HG03280 (cell line): Measurements from ENCODE around the gene TFCP2L1.

Experiments used
- ATAC-seq: cut with Tn5 transposase; IDR thresholded peaks from one replicate; pipeline ENCODE4 v1.9.1; 2021; ENCODE audit warnings: mild to moderate bottlenecking, moderate library complexity; ENCODE audit not compliant: unreplicated experiment

Gene TFCP2L1

GRCh38 chr2:121179467-121179866, 105.5 kb downstream of the TFCP2L1 start:
- ATAC-seq, result no peak

GRCh38 chr2:121178730-121179129, 106.3 kb downstream of the TFCP2L1 start:
- no peak for ATAC-seq

- ATAC-seq, result no peak
Measured at GRCh38 chr2:121177896-121178295, 107.1 kb downstream of the TFCP2L1 start.

GRCh38 chr2:121175326-121175725, 109.7 kb downstream of the TFCP2L1 start:
- ATAC-seq, result no peak

GRCh38 chr2:121173806-121174205, 111.2 kb downstream of the TFCP2L1 start:
- ATAC-seq, result no peak

GRCh38 chr2:121173112-121173511, 111.9 kb downstream of the TFCP2L1 start:
- ATAC-seq, result no peak

GRCh38 chr2:121172456-121172855, 112.5 kb downstream of the TFCP2L1 start:
- ATAC-seq, result no peak

GRCh38 chr2:121171625-121172119, 113.3 kb downstream of the TFCP2L1 start:
- ATAC-seq, result no peak

- no peak for ATAC-seq
Measured at GRCh38 chr2:121170577-121170976, 114.4 kb downstream of the TFCP2L1 start.

- no peak for ATAC-seq
Measured at GRCh38 chr2:121167411-121167810, 117.6 kb downstream of the TFCP2L1 start.
